ENCODE measurements around the gene PEX14.
A peak's percentile ranks its signal among the peaks of the same experiment; 100 is the strongest.

Gene PEX14

DNA sequence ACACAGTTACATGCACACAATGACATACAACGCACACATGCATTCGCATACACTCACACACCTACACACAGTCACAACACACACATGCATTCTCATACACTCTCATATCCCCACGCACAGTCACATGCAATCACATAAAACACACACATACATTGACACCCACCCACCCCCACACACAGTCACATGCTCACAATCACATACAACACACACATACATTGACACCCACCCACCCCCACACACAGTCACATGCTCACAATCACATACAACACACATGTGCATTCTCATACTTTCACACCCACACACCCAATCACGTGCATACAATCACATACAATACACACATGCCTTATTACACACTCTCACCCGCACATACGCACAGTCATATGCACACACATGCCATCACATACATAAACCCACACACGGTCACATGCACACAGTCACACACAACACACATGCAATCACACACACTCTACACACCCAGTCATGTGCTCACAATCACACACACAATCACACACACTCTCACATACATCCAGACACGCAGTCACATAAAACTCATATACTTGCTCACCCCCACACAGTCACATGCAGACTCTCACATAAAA lies 187.4 kb downstream of the PEX14 start:
- no peaks in the 10 kb centered on the region for H3K27me3 ChIP-seq (ENCODE audit: insufficient read depth, low read depth, severe bottlenecking)
- no peak overlapping the region for H3K27ac ChIP-seq
- no peak for TF ChIP-seq CTCF (IDR thresholded peaks at IDR 0.05; ENCODE audit: low read depth, low read length)
- no peak for DNase-seq
- peaks cover 52% of the 10 kb centered on the region for H3K36me3 ChIP-seq
- H3K9me3 ChIP-seq (ENCODE audit: severe bottlenecking) = no peaks in the 10 kb centered on the region
- H3K4me3 ChIP-seq (ENCODE audit: low read depth, low read length) = no peak overlapping the region

DNA sequence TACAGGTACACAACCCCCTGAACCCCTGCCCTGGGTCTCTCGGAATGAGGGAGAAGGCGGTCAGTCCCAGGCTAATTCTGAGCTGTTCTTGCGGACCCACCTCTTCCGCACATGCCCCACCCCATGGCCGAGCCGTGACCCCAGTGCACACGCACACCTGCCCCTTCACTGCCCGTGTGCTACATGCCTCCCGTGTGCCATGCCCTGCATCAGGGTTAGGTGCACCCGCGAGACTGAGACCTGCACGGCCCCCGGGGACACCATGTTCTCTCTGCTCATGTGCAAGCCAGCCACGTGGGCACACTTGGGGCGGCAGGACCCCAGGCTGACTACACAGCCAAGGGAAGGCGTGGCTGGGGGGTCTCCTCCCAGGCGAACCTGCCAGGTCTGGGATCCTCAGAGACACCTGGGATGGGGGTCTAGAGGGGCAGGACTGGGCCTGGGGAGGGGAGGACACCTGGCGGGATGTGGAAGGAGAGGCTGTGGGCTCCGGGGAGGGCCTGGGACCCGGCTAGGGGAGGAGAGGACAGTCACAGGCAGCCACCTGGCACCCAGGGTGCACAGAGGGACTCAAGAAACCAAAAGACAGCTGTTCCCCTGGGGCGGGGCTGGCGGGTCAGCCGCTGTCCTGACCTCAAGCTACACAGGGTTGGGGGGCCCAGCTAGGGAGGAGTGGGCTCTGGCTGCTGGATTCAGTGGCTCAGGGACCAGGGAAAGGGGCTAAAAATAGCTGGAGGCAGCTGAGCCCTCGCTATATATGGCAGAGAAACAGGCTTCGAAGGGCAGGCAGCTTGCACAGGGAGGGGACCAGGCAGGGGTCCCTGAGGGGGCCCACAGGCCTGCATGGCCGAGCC lies 188.3 kb downstream of the PEX14 start:
- DNase-seq = peak; percentile 40
- Histone ChIP-seq H3K27me3 (ENCODE audit: insufficient read depth, low read depth, severe bottlenecking) (no peaks in the 10 kb centered on the region), H3K27ac (peak overlapping the region; percentile 77), H3K9me3 (ENCODE audit: severe bottlenecking) (no peaks in the 10 kb centered on the region), H3K36me3 (peaks cover 50% of the 10 kb centered on the region), H3K4me3 (ENCODE audit: low read depth, low read length) (no peak overlapping the region)
- no peak for TF ChIP-seq CTCF (IDR thresholded peaks at IDR 0.05; ENCODE audit: low read depth, low read length)

DNA sequence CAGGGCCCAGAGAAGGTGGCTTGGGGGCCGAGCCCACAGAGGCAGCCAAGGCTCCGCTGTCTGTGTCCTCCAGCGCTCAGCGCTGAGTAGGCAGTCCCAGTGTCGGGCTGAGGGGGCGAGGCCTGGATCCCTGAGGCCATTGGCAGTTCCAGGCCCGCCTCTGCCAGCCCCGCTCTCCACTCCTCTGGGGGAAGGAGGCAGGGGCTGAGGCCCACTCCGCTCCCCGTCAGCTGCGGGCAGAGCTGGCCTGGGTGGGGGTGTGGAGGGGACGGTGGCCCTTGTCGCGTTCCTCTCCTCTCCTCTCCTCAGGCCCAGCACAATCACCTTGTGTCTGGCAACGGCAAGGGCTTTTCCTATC lies 188.9 kb downstream of the PEX14 start:
- Histone ChIP-seq H3K27ac (peak overlapping the region; percentile 77), H3K27me3 (ENCODE audit: insufficient read depth, low read depth, severe bottlenecking) (no peaks in the 10 kb centered on the region), H3K4me3 (ENCODE audit: low read depth, low read length) (no peak overlapping the region), H3K36me3 (peaks cover 50% of the 10 kb centered on the region), H3K9me3 (ENCODE audit: severe bottlenecking) (no peaks in the 10 kb centered on the region)
- TF ChIP-seq CTCF (IDR thresholded peaks at IDR 0.05; ENCODE audit: low read depth, low read length) = no peak
- DNase-seq = peak; percentile 84

DNA sequence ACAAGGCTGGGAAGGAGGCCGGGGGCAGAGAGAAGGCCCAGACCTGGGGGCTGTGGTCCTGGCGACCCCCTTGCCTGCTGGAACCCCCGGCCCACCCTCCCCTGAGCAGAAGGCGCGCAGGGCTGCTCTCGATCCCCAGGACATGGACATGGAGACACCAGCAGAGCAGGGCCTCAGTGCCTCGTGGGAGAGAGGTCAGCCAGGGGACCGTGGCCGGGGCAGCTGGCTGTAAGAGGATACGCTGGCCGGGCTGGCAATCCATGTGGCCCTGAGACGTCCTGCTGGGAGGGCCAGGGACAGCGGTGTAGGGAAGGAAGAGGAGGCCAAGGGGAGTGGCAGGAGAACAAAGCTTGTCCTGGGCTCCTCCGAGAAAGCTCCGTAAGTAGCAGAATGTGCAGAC lies 189.5 kb downstream of the PEX14 start:
- peak; percentile 73 for DNase-seq
- no peaks in the 10 kb centered on the region for H3K27me3 ChIP-seq (ENCODE audit: insufficient read depth, low read depth, severe bottlenecking)

GRCh38 chr1:10665226-10665625 lies 190.5 kb downstream of the PEX14 start:
- DNase-seq = no peak
- Histone ChIP-seq H3K27ac (peak overlapping the region; percentile 77), H3K4me3 (ENCODE audit: low read depth, low read length) (no peak overlapping the region), H3K9me3 (ENCODE audit: severe bottlenecking) (no peaks in the 10 kb centered on the region), H3K36me3 (peaks cover 37% of the 10 kb centered on the region), H3K27me3 (ENCODE audit: insufficient read depth, low read depth, severe bottlenecking) (no peaks in the 10 kb centered on the region)
- TF ChIP-seq CTCF (IDR thresholded peaks at IDR 0.05; ENCODE audit: low read depth, low read length) = no peak

More for the DNA sequence above, 189.5 kb downstream of the PEX14 start:
- Histone ChIP-seq H3K36me3 (peaks cover 47% of the 10 kb centered on the region), H3K4me3 (ENCODE audit: low read depth, low read length) (no peak overlapping the region), H3K27ac (peak overlapping the region; percentile 77), H3K9me3 (ENCODE audit: severe bottlenecking) (no peaks in the 10 kb centered on the region)
- TF ChIP-seq CTCF (IDR thresholded peaks at IDR 0.05; ENCODE audit: low read depth, low read length) = no peak
